HG03571 (cell line): ENCODE data around the gene RTBDN.

Experiments used
- ATAC-seq: cut with Tn5 transposase; IDR thresholded peaks from one replicate; pipeline ENCODE4 v1.9.1; 2021; ENCODE audit not compliant: unreplicated experiment

Gene RTBDN

DNA sequence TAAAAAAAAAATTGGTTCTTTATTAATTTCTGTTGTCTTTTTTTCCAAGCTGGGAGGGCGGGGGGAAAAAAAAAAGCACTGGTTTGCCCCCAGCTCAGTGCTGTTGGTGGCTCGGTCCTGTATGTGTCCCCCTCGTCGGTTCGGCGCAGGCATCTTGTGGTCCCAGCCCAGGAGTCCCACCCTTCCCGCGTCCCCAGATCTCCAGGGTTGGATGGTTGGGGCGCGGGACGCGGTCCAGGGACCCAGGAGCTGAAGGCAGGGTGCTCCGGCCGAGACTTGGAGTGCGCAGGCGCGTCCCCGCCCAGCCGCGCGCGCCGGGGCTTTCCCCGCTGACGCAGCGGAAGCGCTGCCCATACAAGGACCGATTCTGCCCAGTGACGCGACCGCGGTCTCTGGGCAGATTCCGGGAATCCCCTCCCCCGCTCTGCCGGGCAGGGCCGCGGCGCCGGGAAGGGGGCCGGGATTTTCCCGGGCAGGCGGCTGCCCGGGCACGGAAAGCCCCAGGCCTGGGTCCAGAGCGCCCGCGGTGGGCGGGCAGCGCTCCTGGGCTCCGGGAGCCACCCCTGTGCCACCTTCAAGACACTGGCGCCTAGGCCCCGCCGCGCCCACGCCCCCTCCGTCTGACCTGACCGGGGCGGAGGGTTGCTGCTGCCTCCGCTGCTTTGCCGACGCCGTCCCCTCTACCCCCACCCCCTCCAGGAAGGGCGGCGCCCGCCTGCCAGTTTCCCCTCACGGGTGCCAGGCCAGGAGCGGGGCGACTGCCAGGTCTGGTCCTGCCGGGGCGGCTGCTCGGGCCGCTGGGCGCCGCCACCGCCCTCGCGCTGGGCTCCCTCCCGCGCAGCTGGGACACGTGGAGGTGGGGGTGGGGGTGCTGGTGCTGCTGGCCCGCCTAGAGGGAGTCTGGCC is 40.8 kb downstream of the RTBDN start:
- ATAC-seq, result peak; percentile 18

DNA sequence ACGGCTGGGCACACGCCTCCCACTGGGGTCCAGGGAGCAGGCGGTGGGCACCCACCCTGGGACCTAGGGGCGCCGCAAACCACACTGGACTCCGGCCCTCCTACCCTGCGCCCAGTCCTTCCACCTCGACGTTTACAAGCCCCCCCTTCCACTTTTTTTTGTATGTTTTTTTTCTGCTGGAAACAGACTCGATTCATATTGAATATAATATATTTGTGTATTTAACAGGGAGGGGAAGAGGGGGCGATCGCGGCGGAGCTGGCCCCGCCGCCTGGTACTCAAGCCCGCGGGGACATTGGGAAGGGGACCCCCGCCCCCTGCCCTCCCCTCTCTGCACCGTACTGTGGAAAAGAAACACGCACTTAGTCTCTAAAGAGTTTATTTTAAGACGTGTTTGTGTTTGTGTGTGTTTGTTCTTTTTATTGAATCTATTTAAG is 41.5 kb downstream of the RTBDN start:
- ATAC-seq, result no peak

DNA sequence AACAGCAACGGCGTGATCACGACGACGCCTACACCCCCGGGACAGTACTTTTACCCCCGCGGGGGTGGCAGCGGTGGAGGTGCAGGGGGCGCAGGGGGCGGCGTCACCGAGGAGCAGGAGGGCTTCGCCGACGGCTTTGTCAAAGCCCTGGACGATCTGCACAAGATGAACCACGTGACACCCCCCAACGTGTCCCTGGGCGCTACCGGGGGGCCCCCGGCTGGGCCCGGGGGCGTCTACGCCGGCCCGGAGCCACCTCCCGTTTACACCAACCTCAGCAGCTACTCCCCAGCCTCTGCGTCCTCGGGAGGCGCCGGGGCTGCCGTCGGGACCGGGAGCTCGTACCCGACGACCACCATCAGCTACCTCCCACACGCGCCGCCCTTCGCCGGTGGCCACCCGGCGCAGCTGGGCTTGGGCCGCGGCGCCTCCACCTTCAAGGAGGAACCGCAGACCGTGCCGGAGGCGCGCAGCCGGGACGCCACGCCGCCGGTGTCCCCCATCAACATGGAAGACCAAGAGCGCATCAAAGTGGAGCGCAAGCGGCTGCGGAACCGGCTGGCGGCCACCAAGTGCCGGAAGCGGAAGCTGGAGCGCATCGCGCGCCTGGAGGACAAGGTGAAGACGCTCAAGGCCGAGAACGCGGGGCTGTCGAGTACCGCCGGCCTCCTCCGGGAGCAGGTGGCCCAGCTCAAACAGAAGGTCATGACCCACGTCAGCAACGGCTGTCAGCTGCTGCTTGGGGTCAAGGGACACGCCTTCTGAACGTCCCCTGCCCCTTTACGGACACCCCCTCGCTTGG is 42.1 kb downstream of the RTBDN start:
- ATAC-seq, result no peak

DNA sequence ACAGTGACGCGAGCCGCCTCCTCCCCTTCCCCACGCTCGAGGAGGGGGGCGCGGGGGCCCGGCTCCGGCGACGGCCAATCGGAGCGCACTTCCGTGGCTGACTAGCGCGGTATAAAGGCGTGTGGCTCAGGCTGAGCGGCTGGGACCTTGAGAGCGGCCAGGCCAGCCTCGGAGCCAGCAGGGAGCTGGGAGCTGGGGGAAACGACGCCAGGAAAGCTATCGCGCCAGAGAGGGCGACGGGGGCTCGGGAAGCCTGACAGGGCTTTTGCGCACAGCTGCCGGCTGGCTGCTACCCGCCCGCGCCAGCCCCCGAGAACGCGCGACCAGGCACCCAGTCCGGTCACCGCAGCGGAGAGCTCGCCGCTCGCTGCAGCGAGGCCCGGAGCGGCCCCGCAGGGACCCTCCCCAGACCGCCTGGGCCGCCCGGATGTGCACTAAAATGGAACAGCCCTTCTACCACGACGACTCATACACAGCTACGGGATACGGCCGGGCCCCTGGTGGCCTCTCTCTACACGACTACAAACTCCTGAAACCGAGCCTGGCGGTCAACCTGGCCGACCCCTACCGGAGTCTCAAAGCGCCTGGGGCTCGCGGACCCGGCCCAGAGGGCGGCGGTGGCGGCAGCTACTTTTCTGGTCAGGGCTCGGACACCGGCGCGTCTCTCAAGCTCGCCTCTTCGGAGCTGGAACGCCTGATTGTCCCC is 42.9 kb downstream of the RTBDN start, which contains the start of gene JUNB:
Gene JUNB, plus strand, starts transcription at position 142 of the 706 bp plus-strand sequence. Its CDS starts 286 bp downstream, at position 428.
- no peak for ATAC-seq

DNA sequence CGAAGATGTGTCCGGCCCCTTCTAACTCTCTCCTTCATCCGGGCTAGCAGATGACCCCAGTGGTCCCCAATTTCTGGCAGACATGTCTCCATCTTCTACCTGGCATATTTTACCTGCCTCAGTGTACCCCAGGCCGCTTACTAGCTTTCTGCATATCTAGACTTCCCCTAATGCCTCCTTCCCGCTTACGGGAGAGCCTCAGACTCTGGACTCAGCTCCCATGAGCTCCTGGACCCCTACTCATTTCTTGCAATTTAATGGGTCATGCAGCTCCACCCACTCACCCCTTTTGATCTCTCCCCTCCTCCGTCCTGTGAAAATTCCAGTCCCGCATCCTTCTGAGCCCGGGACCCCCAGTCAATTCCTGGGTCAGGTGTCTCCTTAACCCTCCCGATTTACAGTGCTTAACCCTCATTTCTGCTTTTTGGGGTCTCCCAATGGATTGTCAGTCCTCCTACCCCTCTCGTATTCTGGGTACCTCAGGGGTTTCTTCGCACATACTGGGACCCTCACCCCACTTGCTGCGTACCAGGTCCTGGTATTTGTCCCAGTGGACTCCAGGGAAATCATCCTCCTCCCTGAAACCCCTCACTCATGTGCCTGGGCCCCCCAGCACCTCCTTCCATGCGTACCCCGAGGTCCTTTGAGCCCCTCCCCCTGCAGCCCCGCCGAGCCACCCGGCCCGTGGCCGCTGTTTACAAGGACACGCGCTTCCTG is 43.6 kb downstream of the RTBDN start:
- no peak for ATAC-seq

DNA sequence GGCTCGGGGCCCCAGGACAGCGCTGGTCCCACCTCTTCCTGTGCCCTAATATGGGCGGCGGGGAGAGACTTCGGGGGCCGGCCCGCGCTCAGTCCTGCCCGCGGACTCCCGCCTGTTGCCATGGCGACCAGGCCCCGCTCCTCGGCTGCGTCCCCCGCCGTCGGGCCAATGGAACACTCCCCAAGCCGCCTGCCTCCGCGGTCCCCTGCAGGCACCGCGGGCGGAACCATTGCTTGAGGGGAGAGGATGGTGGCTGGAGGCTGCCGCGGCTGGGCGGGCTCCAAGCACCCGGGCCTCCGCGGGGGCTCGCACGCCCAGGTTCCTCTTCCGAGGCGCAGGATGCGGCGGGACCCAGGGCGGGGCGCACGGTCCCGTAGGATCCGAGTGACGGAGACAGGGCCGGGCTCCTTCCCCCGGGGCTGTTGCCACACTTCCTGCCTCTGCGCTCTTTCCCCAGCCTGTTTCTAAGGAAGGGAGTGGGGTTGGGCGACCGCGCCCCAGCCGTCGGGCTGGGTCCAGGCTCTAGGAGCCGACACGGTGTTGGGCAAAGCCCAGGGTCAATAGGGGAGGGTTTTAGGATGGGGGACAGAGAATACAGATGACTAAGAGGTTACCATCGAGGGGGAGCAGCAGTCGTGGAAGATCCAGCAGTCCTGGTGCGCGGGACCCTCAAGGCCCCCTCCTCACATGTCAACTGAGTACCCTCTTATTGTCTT is 44.3 kb downstream of the RTBDN start:
- ATAC-seq, result peak; percentile 31

DNA sequence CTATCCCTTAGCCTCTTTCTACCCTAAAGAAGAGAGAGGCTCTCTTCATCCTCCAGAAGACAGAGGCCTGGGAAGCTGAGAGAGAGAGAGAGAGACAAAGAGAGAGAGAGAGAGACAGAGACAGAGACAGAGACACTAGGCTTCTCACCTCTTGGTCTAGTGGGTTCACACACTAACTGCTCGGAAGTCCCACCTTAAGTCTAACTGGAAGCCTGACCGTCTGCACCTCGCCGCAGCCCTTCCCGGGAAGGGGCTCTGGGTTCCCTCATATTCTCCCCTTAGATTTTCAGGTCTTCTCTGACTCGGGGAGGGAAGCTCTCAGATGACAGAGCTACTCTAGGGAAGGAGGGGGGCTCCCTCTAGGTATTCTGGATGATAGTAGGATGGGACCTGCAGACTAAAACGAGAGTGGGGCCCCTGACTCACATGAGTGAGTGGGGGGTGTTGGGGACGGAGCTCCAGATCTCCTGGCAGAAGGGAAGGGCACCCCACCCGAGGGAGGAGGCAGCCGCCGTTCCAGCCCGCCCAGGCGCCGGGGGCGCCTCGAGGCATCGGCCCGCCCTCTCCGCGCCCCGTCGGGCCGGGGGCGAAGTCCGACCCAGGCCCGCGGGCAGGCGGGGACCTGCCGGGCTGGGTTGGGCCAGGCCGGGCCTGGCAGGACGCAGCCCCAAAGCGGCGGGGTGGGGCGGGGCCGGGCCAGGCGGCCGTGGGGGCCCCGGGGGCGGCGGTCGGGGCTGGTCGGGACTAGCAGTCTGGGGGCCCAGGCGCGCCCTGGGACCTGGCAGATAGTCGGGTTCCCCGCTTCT is 45.1 kb downstream of the RTBDN start:
- ATAC-seq, result no peak

DNA sequence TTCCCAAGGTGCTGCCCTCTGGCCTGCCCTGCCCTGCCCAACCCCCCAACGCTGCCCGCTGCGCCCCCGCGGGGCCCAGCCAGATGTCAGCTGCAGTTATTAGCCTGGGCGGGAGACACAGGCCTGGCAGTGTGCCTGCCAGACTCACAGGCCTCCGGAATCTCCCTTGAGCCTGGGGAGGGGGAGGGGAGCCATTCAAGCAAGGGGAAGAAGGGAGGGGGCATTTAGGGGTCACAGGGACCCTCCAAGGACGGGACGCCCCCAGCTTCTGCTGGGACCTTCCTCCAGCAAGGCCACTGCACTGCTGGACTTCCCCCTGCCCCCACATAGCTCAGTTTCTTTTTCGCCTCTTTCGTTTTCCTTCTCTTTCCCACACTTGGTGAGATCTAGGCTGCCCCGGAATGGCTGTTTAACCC is 45.7 kb downstream of the RTBDN start:
- no peak for ATAC-seq

DNA sequence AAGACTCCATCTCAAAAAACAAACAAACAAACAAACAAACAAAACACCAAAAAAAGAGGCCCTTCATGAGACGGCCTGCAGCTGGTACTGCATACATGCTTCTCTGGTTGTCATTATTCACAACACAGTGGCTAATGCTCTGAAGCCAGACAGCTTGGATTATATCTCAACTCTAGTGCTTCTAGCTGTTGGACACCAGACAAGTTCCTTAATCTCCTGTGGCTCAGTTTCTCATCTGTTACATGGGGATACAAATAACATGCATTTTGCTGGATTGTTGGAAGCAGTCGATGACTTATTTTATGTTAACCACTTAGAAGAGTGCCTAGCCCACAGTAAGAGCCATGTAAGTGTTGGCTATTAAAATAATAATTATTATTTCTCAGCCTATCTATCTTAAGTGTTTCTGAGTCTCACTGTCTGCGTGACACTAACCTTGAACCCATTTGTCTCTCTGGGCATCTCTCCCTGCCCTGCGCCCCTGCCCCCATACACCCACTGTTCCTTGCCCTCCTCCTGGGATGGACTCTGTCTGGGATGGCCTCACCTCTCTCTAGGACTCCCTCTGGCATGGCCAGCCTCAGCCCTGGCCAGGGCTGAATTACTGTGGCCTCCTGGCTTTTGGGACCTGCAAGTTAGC is 46.2 kb downstream of the RTBDN start:
- ATAC-seq, result no peak

DNA sequence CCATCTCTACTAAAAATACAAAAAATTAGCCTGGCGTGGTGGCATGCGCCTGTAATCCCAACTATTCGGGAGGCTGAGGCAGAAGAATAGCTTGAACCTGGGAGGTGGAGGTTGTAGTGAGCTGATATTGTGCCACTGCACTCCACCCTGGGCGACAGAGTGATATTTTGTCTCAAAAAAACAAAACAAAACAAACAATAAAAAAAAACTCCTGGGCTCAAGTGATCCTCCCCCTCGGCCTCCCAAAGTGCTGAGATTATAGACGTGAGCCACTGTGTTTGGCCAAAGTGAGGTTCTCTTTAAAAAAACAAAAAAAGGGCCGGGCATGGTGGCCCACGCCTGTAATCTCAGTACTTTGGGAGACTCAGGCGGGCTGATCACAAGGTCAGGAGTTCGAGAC is 46.9 kb downstream of the RTBDN start:
- no peak for ATAC-seq

DNA sequence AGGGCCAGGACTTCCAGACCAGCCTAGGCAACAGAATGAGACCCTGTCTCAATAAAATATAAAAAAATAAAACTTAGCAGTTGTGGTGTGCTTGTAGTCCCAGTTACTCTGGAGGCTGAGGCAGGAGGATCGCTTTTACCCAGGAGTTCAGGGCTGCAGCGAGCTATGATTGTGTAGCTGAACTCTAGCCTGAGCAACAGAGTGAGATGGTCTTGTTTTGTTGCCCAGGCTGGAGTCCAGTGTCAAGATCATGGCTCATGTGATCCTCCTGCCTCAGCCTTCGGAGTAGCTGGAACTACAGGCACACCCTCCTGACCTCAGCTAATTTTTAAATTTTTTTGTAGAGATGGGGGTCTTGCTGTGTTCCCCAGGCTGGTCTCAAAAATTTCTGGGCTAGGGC is 47.4 kb downstream of the RTBDN start:
- ATAC-seq, result no peak

DNA sequence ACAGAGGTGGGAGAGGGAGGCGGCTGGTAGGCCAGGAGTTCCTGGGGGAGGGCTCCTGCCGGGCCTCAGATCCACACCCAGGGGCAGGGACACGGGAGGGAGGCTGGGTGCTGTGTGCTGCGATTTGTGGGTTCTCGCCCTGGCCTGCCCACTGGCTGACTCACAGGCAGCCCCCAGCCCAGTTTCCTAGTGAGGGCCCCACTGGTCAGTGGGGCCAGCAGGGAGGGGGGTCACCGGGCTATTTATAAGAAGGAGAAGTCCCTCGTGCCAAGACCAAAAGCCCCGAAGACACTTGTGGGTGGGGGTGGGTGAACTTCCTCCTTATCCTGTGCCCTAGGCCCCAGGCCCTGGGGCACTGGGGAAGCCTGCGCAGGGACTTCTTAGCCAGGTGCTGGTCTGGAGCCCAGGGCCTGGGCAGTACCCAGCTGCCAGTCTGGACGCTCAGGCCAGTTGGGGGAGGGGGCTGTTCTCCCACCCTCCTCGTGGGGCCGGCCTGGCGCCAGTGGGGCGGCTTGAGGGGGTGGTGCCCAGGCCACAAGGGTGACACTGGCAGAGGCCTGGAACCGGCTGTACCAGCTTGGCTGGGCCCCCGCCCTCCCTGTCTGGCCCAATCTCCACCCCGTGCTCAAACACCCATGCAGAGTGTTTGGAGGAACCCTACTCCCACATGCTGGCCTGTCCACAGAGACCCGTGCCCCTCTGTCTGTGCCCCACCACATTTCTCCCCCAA is 48.1 kb downstream of the RTBDN start:
- ATAC-seq, result no peak

DNA sequence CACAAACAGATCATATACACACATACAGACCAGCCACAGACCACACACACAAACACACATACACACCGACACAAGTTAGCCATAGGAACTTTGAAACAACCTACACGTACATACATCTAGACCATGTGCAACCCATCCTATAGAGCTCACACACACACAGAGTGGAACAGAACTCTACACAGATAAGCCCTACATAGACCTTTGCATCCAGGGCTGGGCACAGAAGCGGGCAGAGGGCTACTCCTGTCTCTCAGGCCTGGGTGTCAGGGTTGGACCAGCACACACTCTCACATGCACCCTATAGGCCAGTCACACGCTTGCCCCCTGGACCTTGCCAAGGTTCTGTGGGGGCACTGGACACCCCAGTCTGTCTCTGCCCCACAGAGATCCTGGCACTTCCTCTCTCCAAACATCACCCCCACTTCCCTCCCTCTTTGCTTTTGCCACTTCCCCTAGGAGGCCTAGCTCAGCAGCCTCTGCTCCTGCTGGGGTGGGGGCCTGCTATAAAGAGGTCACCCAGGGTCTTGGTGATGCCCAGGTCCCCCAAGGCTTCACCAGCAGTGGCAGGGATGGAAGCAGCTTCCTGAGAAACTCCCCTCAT is 48.8 kb downstream of the RTBDN start:
- no peak for ATAC-seq

DNA sequence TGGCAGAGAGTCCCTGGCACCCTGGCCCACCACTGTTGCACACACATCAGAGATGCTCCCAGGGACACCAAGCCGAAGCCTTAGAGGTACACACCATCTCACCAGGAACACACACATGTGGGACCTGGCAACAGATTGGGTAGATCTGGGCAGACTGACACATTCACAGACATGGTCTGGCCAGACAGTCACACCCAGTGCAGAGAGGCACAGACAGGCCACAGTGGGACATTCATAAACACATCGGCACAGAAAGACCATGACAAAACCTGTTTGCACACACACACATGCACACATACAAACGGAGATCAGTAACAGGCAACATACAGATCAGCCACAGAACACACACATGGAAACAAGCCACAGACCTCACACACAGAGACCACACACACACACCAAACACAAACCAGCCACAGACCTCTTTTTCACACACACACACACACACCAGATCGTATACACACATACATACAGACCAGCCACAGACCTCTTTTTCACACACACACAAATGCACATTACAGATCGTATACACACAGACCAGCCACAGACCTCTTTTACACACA is 49.4 kb downstream of the RTBDN start:
- ATAC-seq, result no peak

DNA sequence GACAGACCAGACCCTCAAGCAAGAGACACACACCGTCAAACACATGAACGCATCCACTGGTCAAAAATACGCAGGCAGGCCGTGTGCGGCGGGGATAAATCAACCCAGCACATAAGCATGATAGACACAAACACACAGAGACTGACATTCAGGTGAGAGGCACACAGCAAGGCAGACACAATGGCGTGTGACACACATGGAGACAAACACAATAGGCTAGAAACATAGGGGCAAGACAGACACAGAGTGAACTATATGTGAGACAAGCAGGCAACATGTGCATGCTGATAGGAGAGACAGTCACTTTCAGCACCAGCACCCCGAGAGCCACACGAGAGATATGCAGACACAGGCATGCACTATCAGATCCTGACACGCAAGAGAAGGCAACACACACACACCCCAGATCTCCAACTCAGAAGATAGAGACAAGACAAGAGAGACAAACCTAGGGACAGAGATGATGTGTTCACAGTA is 49.9 kb downstream of the RTBDN start:
- ATAC-seq, result no peak

DNA sequence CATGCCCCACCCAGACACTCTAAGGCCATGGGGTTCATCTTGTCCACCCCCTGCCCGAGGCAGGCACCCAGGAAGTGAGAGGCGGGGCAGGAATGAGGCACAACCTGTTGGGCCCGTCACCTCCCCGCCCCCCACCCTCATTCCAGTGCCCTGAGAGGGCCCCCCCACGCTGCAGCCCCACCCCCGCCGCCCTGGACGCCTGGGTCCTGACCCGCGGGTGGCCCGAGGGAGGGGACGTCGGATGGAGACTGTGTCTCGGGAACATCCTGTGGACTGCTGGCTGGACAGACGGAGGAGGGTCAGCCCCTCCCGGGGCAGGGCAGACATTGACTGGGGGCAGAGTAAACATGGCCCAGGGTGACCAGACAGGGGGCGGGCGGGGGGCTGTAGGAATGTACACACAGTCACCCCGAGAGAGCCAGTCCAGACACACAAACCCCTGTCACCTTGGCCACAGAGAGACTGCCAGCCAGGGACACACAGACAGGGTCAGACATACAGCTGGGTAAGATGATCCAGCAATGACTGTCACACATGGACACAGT is 50.5 kb downstream of the RTBDN start:
- ATAC-seq, result no peak

DNA sequence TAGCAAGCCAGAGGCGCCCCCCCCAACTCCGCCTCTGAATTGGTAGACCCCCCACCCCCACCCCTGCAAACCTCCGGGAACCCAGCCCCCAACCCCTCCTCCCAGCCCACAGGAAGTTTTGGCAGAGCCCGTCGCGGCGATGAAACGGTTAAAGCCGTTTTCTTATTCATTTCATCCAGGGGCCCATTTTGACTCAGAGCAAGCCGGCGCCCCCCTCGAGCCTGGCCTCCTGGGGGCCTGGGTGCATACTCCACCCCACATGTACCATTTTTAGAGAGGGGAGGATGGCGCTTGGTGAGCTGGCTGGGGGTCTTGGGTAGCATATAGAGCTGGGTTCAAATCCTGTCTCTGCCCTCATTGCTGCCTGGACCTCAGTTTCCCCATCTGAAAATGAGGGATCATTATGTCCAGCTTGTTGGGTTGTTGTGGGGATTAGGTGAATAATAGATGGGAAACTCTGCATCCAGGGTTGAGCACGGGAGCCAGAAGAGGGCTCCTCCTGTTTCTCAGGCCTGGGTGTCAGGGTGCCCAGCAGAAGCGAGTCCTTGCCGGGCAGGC is 51.0 kb downstream of the RTBDN start:
- no peak for ATAC-seq
